ENCODE data around the gene TRIP6. TPM values are rescaled to one million over a fixed set of nuclear protein-coding genes. Genes with fewer than 3 reads are reported as not detected.
"Not testable (repeated sequence)": the region's sequence is repeated elsewhere in the genome, so short reads cannot be mapped to it uniquely, and the experiment has no call there.

Gene TRIP6
- total RNA-seq, 1 donor from 2014 or later, result 13.1 TPM

GRCh38 chr7:100852048-100852872 lies 14.9 kb upstream of the TRIP6 start, which contains the start of gene SLC12A9:
SLC12A9 (plus strand) TSS chr7:100852713; CDS start chr7:100854198, 1,485 bp downstream.
- H3K4me1 Mint-ChIP-seq (ENCODE audit: low read depth, unreplicated experiment), result no peaks in the 10 kb centered on the region
- peak; percentile 90 for DNase-seq
- peaks cover 4% of the 10 kb centered on the region for H3K27me3 Mint-ChIP-seq (ENCODE audit: unreplicated experiment)
- H3K36me3 Mint-ChIP-seq (ENCODE audit: unreplicated experiment), result no peaks in the 10 kb centered on the region
- peaks cover 1% of the 10 kb centered on the region for H3K9me3 Mint-ChIP-seq (ENCODE audit: unreplicated experiment)
- peak within 1 kb of the TSS; percentile 92 for H3K4me3 Mint-ChIP-seq (ENCODE audit: unreplicated experiment)
- H3K27ac Mint-ChIP-seq (ENCODE audit: unreplicated experiment), result peak within 1 kb of the TSS; percentile 28
- TF ChIP-seq, protein P1, sequence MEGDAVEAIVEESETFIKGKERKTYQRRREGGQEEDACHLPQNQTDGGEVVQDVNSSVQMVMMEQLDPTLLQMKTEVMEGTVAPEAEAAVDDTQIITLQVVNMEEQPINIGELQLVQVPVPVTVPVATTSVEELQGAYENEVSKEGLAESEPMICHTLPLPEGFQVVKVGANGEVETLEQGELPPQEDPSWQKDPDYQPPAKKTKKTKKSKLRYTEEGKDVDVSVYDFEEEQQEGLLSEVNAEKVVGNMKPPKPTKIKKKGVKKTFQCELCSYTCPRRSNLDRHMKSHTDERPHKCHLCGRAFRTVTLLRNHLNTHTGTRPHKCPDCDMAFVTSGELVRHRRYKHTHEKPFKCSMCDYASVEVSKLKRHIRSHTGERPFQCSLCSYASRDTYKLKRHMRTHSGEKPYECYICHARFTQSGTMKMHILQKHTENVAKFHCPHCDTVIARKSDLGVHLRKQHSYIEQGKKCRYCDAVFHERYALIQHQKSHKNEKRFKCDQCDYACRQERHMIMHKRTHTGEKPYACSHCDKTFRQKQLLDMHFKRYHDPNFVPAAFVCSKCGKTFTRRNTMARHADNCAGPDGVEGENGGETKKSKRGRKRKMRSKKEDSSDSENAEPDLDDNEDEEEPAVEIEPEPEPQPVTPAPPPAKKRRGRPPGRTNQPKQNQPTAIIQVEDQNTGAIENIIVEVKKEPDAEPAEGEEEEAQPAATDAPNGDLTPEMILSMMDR (IDR thresholded peaks at IDR 0.05; ENCODE audit: partially characterized antibody, unreplicated experiment), result peak; percentile 81

- DNase-seq, result no peak
- no peaks in the 10 kb centered on the region for H3K36me3 Mint-ChIP-seq (ENCODE audit: unreplicated experiment)
- H3K27ac Mint-ChIP-seq (ENCODE audit: unreplicated experiment), result no peak overlapping the region
- no peak overlapping the region for H3K4me3 Mint-ChIP-seq (ENCODE audit: unreplicated experiment)
- H3K27me3 Mint-ChIP-seq (ENCODE audit: unreplicated experiment), result peaks cover 4% of the 10 kb centered on the region
- TF ChIP-seq, protein P1 (IDR thresholded peaks at IDR 0.05; ENCODE audit: partially characterized antibody, unreplicated experiment), result no peak
- no peaks in the 10 kb centered on the region for H3K4me1 Mint-ChIP-seq (ENCODE audit: low read depth, unreplicated experiment)
- H3K9me3 Mint-ChIP-seq (ENCODE audit: unreplicated experiment), result peaks cover 1% of the 10 kb centered on the region
These were observed 12.9 kb upstream of the TRIP6 start for GRCh38 chr7:100854146-100854895.

DNA sequence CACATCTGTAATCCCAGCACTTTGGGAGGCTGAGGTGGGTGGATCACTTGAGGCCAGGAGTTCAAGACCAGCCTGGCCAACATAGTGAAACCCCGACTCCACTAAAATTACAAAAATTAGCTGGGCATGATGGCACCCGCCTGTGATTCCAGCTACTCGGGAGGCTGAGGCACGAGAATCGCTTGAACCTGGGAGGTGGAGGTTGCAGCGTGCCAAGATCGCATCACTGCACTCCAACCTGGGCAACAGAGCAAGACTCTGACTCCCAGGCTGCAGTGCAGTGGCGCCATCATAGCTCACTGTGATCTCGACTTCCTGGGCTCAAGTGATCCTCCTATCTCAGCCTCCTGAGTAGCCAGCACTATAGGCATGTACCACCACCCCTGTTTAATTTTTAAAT lies 12.3 kb upstream of the TRIP6 start:
- H3K4me3 Mint-ChIP-seq (ENCODE audit: unreplicated experiment); DNase-seq; H3K9me3 Mint-ChIP-seq (ENCODE audit: unreplicated experiment); H3K27me3 Mint-ChIP-seq (ENCODE audit: unreplicated experiment); H3K4me1 Mint-ChIP-seq (ENCODE audit: low read depth, unreplicated experiment); H3K27ac Mint-ChIP-seq (ENCODE audit: unreplicated experiment); H3K36me3 Mint-ChIP-seq (ENCODE audit: unreplicated experiment): not testable (repeated sequence)

DNA sequence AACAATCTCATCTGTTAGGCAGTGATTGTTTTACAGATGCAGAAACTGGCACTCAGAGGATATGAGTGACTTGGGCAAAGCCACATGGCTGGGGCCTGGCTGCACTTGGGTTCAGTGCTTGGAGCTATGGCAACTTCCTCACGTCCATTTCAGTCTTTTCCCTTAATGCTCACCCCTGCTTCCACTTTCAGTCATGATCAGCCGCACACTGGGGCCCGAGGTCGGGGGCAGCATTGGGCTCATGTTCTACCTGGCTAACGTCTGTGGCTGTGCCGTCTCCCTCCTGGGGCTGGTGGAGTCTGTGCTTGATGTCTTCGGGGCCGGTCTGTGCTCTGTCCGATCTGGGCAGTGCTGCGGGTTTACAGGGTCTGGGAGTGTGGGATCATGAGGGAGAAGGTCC lies 11.7 kb upstream of the TRIP6 start:
- no peak overlapping the region for H3K4me3 Mint-ChIP-seq (ENCODE audit: unreplicated experiment)
- no peak for DNase-seq
- no peak overlapping the region for H3K27ac Mint-ChIP-seq (ENCODE audit: unreplicated experiment)
- H3K4me1 Mint-ChIP-seq (ENCODE audit: low read depth, unreplicated experiment), result no peaks in the 10 kb centered on the region
- H3K27me3 Mint-ChIP-seq (ENCODE audit: unreplicated experiment), result peaks cover 4% of the 10 kb centered on the region
- no peaks in the 10 kb centered on the region for H3K36me3 Mint-ChIP-seq (ENCODE audit: unreplicated experiment)
- H3K9me3 Mint-ChIP-seq (ENCODE audit: unreplicated experiment), result peaks cover 1% of the 10 kb centered on the region
- TF ChIP-seq, protein P1 (IDR thresholded peaks at IDR 0.05; ENCODE audit: partially characterized antibody, unreplicated experiment), result no peak

DNA sequence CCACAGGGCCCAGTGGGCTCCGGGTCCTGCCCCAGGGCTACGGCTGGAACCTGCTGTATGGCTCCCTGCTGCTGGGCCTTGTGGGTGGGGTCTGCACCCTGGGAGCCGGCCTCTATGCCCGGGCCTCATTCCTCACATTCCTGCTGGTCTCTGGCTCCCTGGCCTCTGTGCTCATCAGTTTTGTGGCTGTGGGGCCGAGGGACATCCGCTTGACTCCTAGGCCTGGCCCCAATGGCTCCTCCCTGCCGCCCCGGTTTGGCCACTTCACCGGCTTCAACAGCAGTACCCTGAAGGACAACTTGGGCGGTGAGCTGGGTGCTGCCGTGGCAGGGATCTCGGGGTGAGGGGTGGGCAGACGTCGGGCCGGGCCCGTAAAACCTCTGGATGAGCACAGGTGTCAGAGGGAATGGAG lies 10.3 kb upstream of the TRIP6 start:
- H3K27ac Mint-ChIP-seq (ENCODE audit: unreplicated experiment), result no peak overlapping the region
- DNase-seq, result no peak
- peaks cover 6% of the 10 kb centered on the region for H3K27me3 Mint-ChIP-seq (ENCODE audit: unreplicated experiment)
- H3K4me1 Mint-ChIP-seq (ENCODE audit: low read depth, unreplicated experiment), result no peaks in the 10 kb centered on the region
- peaks cover 1% of the 10 kb centered on the region for H3K9me3 Mint-ChIP-seq (ENCODE audit: unreplicated experiment)
- no peaks in the 10 kb centered on the region for H3K36me3 Mint-ChIP-seq (ENCODE audit: unreplicated experiment)
- no peak overlapping the region for H3K4me3 Mint-ChIP-seq (ENCODE audit: unreplicated experiment)
- TF ChIP-seq, protein P1 (IDR thresholded peaks at IDR 0.05; ENCODE audit: partially characterized antibody, unreplicated experiment), result no peak

All from glutamatergic neuron (in vitro differentiated cells).